Measurements from ENCODE around the gene DEAF1. TPM values are rescaled to one million over a fixed set of nuclear protein-coding genes. Genes with fewer than 3 reads are reported as not detected.
A peak's percentile ranks its signal among the peaks of the same experiment; 100 is the strongest.

The DEAF1 gene
- total and polyA plus RNA-seq, 2 experiments from 2014 or later, result 35.0 to 38.5 TPM

GRCh38 chr11:698493-699115 lies 3.6 kb upstream of the DEAF1 start:
- no peaks in the 10 kb centered on the region for H3K27me3 ChIP-seq (replicated peaks; ENCODE audit: insufficient read depth)
- peaks cover 34% of the 10 kb centered on the region for H3K4me1 ChIP-seq (ENCODE audit: insufficient read depth)
- H4K20me1 ChIP-seq (ENCODE audit: insufficient read depth), result no peaks in the 10 kb centered on the region
- no peaks in the 10 kb centered on the region for H3K9me3 ChIP-seq (ENCODE audit: low read depth)
- no peaks in the 10 kb centered on the region for H3K36me3 ChIP-seq (ENCODE audit: low read depth)
- H3K9ac ChIP-seq, result peak overlapping the region; percentile 96; the same call in 1 of the 2 replicates
- 77 to 78% methylated on average over 17 of the region's 17 CpGs for WGBS, 2 experiments (ENCODE audit: low coverage in 1 of 2, low lambda C conversion rate in 2 of 2, missing lambda C conversion rate in 2 of 2)
- TF ChIP-seq EZH2phosphoT487 (IDR thresholded peaks at IDR 0.05; ENCODE audit: insufficient read depth, low read depth) (no peak), EZH2 (IDR thresholded peaks at IDR 0.05; ENCODE audit: insufficient read depth, poor library complexity, severe bottlenecking) (no peak)
- H3K4me2 ChIP-seq (ENCODE audit: unreplicated experiment), result no peak overlapping the region
- no peak overlapping the region for H2AFZ ChIP-seq
- in situ Hi-C loops (cut with MboI), result no loop called here
- no peak for DNase-seq
- no peak overlapping the region for H3K4me3 ChIP-seq
- no peaks in the 10 kb centered on the region for H3K9me2 ChIP-seq (ENCODE audit: insufficient read depth)
- H3K79me2 ChIP-seq (ENCODE audit: insufficient read depth), result peaks cover 61% of the 10 kb centered on the region
- peaks cover 31% of the 10 kb centered on the region for H3F3A ChIP-seq (ENCODE audit: insufficient read depth)
- H3K27ac ChIP-seq, result peak overlapping the region; percentile 94

- peak overlapping the region; percentile 96 for H3K9ac ChIP-seq
- H3K36me3 ChIP-seq (ENCODE audit: low read depth), result no peaks in the 10 kb centered on the region
- no peak overlapping the region for H2AFZ ChIP-seq
- in situ Hi-C loops (cut with MboI), result no loop called here
- peak overlapping the region; percentile 94 for H3K27ac ChIP-seq
- H3K9me3 ChIP-seq (ENCODE audit: low read depth), result no peaks in the 10 kb centered on the region
- no peak for TF ChIP-seq EZH2phosphoT487 (IDR thresholded peaks at IDR 0.05; ENCODE audit: insufficient read depth, low read depth)
- no peak for TF ChIP-seq EZH2 (IDR thresholded peaks at IDR 0.05; ENCODE audit: insufficient read depth, poor library complexity, severe bottlenecking)
- H3K27me3 ChIP-seq (replicated peaks; ENCODE audit: insufficient read depth), result no peaks in the 10 kb centered on the region
- WGBS, 2 experiments (ENCODE audit: low coverage in 1 of 2, low lambda C conversion rate in 2 of 2, missing lambda C conversion rate in 2 of 2), result 66 to 69% methylated on average over 11 of the region's 11 CpGs
- peak; percentile 62 for DNase-seq
- no peaks in the 10 kb centered on the region for H3K9me2 ChIP-seq (ENCODE audit: insufficient read depth)
- peak overlapping the region; percentile 84 for H3K4me3 ChIP-seq
- H4K20me1 ChIP-seq (ENCODE audit: insufficient read depth), result no peaks in the 10 kb centered on the region
- peaks cover 35% of the 10 kb centered on the region for H3K4me1 ChIP-seq (ENCODE audit: insufficient read depth)
- H3K4me2 ChIP-seq (ENCODE audit: unreplicated experiment), result peak overlapping the region; percentile 87
- H3K79me2 ChIP-seq (ENCODE audit: insufficient read depth), result peaks cover 64% of the 10 kb centered on the region
- H3F3A ChIP-seq (ENCODE audit: insufficient read depth), result peaks cover 25% of the 10 kb centered on the region
Observed at GRCh38 chr11:697811-698311, 2.8 kb upstream of the DEAF1 start.

GRCh38 chr11:696955-697491 lies 2.0 kb upstream of the DEAF1 start:
- H3K4me3 ChIP-seq, result peak overlapping the region; percentile 84
- H3K9ac ChIP-seq, result peak overlapping the region; percentile 96

GRCh38 chr11:695538-696248 lies 671 bp upstream of the DEAF1 start, which contains the start of gene TMEM80:
TMEM80 (plus strand) TSS chr11:695816; CDS start chr11:695828, 12 bp downstream.
- Histone ChIP-seq H3K4me3 (peak within 1 kb of the TSS; percentile 84), H3K36me3 (ENCODE audit: low read depth) (no peaks in the 10 kb centered on the region), H3K27ac (peak within 1 kb of the TSS; percentile 94), H3K4me2 (ENCODE audit: unreplicated experiment) (peak within 1 kb of the TSS; percentile 87), H3F3A (ENCODE audit: insufficient read depth) (peaks cover 25% of the 10 kb centered on the region), H3K4me1 (ENCODE audit: insufficient read depth) (peaks cover 31% of the 10 kb centered on the region), H3K27me3 (replicated peaks; ENCODE audit: insufficient read depth) (no peaks in the 10 kb centered on the region), H3K9ac (peak within 1 kb of the TSS; percentile 96), H2AFZ (peak within 1 kb of the TSS; percentile 74), H4K20me1 (ENCODE audit: insufficient read depth) (no peaks in the 10 kb centered on the region), H3K9me2 (ENCODE audit: insufficient read depth) (no peaks in the 10 kb centered on the region), H3K9me3 (ENCODE audit: low read depth) (no peaks in the 10 kb centered on the region), H3K79me2 (ENCODE audit: insufficient read depth) (peaks cover 68% of the 10 kb centered on the region)
- in situ Hi-C loops (cut with MboI), result no loop called here
- DNase-seq, result peak; percentile 100
- 1% methylated on average over 71 to 101 of the region's 101 CpGs for WGBS, 2 experiments (ENCODE audit: low coverage in 1 of 2, low lambda C conversion rate in 2 of 2, missing lambda C conversion rate in 2 of 2)
- TF ChIP-seq EZH2phosphoT487 (IDR thresholded peaks at IDR 0.05; ENCODE audit: insufficient read depth, low read depth), result no peak
- no peak for TF ChIP-seq EZH2 (IDR thresholded peaks at IDR 0.05; ENCODE audit: insufficient read depth, poor library complexity, severe bottlenecking)

More at GRCh38 chr11:696955-697491, 2.0 kb upstream of the DEAF1 start:
- peak; percentile 94 for DNase-seq
- Histone ChIP-seq H4K20me1 (ENCODE audit: insufficient read depth) (no peaks in the 10 kb centered on the region), H3K27me3 (replicated peaks; ENCODE audit: insufficient read depth) (no peaks in the 10 kb centered on the region), H3K79me2 (ENCODE audit: insufficient read depth) (peaks cover 65% of the 10 kb centered on the region), H2AFZ (no peak overlapping the region), H3K27ac (peak overlapping the region; percentile 94), H3K9me3 (ENCODE audit: low read depth) (no peaks in the 10 kb centered on the region), H3K4me2 (ENCODE audit: unreplicated experiment) (peak overlapping the region; percentile 87), H3K9me2 (ENCODE audit: insufficient read depth) (no peaks in the 10 kb centered on the region), H3K4me1 (ENCODE audit: insufficient read depth) (peaks cover 31% of the 10 kb centered on the region), H3K36me3 (ENCODE audit: low read depth) (no peaks in the 10 kb centered on the region), H3F3A (ENCODE audit: insufficient read depth) (peaks cover 25% of the 10 kb centered on the region)
- TF ChIP-seq EZH2phosphoT487 (IDR thresholded peaks at IDR 0.05; ENCODE audit: insufficient read depth, low read depth) (no peak), EZH2 (IDR thresholded peaks at IDR 0.05; ENCODE audit: insufficient read depth, poor library complexity, severe bottlenecking) (no peak)
- in situ Hi-C loops (cut with MboI), result no loop called here
- 6 to 8% methylated on average over 10 to 11 of the region's 11 CpGs for WGBS, 2 experiments (ENCODE audit: low coverage in 1 of 2, low lambda C conversion rate in 2 of 2, missing lambda C conversion rate in 2 of 2)

Measured in GM23248 (cell line).